Colon (tissue), 2 donors: ENCODE data around the gene FAP.

ENCODE experiments used
- FAIRE-seq: peaks from 2 replicates; lab custom pipeline; 2012; peaks lifted over from hg19 to GRCh38; lab: Jason Lieb, UNC
- donor health status: control.
- donor health status: control.

Gene FAP

DNA sequence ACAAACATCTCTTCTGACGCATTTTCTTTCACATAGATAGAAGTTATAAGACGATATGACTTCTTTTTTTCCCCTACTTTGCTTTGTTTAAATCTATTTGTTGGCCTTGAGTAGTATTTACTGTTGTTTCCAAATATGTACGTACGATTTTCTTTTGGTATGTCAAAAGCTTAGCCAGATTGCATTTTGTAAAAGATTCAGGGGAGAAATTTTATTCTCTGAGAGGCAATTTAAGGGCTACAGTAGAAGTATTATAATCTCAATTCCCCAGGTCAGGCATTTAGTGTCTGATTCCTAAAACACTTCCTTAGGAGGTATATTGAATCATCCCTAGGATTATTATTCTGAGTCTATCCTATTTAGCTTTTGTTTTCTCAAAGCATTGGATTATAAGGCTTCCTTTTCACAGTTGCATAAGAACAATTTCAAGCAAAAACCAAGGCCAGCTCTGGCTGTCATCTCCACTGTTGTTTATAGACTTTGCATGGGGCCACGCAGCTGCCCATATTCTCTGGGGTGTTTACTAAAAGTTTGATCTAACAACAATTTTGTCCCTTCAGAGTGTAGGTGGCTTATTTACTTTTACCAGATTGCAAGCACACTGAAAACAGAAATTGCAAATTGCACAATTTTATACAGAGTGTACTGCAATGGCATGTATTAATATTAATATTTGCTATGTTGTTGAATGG is 57.6 kb downstream of the FAP start:
- no peak for FAIRE-seq

DNA sequence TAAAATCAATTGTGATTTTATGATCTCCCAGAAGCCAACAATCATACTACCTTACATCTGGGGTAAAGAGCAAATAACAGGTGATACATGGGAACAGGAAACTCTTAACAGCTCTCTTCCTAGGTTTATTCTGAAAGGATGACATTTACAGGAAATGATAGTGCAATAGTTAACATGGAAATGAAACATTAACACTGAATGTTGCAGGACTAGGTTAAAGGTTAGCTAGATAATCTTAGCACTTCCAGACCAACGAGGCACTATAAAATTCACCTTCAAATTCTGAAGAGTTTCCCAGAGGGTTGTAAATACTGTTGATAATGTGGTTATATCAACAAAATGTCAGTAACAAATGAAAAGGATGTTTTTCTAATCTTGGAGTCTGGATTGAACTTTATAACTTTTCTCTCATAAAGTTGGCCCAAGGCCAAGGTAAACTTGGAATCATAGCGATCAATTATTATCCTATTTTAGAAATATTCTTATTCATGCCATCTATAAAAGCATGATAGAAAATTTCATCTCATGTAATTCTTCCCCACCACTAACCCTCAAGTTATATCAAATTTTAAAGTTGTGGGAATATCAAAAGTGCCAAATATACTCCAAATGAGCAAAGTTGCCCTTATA is 58.3 kb downstream of the FAP start:
- FAIRE-seq, result no peak

DNA sequence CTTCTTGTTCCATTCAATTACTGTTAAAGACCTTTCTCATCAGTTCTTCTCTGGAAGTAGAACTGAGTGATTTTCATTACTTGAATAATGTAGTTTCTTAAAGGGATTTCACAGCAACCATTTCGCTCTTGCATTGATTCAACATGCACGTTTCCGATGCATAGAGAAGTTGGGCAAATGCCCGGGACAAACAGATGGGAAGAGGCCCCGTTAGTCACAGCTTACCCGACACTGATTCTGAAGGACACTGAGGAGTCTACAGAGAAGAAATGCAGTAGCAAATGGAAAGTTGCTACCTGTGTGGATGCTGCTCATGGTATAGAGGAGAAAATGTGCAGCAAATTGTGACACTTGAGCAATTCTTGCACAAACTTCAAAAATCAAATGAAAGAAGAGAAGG is 58.9 kb downstream of the FAP start:
- FAIRE-seq, result no peak

DNA sequence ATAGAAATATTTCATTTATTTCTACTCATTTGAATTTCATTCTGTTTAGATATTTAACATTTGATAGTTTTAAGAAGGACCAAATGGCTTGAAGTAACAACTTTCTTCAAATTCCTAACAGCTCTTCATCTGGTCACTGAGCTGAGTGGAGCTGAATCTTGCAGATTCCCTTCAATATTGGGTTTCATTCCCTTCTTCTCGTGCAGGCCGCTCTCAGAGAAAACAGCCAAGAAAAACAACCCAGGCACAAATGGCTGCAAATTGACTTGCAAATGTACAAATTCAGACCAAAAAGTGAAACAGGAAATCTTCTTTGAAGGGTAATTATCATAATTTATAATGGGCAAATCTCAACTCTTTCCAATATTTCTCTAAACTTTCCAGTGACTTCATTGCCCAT is 60.9 kb downstream of the FAP start:
- FAIRE-seq, result no peak

DNA sequence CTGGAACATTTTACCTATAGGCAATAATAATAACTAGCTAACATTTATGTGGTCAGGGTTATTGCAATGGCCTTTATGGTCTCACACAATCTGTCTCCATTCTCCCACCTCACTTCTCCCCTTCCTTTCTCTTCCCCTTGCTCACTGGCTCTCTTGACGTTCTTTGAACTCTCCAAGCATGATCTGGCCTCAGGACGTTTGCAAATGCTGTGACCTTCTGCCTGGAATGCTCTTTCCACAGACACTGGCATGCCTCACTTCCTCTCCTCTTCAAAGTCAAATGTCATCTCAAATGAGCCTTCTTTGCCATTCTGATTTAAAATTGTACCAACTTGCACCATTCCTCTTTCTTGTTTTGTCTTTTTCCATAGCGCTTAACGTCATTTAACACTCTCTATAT is 65.9 kb downstream of the FAP start:
- FAIRE-seq, result no peak

DNA sequence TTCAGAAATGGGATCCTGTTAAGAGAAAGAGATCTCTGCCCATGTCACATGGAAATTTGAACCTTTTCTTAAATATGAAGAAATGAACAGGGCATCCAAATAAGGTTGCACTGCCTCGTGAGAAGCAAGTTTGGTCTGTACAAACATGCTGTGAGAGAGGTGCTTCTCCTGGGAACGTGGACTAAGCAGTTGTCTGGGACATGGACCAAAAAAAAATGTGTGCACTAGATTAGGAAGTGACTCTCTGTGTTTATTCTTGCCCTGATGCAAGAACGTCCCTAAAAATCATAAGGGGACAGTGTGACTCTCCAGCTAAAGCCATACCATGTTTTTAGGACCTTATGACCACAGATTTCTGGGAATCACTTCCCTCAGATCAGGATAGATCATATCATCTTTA is 67.5 kb downstream of the FAP start:
- no peak for FAIRE-seq

DNA sequence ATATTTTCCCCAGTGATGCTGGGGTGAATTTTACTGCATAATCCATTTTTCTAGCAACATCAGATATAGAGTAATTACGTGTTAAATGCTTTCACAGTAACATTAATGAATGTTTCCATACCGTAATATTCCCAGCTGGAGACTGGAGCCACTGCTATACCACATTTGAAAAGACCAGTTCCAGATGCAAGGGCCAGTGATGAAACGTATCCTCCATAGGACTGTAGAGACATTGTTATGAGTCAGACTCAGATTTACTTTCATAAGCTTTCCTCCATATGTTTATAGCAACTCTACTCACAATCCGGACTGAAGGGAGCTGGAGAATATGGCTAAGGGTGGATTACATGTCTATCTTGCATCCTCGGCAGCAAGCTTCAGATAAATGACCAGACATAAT is 68.5 kb downstream of the FAP start:
- FAIRE-seq, result no peak

DNA sequence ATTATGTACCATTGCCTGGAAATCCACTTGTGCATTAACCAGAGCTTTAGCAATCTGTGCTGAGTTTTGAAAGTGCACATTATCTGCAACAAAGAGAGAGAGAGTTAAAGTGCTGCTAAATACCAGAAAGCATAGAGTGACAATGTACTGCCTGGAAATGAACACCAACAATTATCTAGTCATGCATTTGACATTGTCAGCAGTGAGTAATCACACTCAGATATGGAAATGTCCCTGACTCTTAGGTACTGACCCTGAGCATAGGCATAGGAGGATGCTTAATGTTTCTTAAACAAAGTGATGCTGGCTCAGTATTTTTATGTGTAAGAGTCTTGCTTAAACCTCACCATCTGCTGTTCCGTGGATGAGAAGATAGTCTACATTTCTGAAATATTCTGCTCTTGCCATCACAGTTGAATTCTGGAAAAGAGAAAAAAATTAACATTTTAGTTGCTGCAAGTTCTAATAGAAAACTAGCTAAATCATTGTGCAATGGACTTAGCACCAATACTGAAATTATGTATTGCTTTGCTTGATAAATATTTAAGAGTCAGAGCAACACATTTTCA is 70.4 kb downstream of the FAP start:
- no peak for FAIRE-seq

DNA sequence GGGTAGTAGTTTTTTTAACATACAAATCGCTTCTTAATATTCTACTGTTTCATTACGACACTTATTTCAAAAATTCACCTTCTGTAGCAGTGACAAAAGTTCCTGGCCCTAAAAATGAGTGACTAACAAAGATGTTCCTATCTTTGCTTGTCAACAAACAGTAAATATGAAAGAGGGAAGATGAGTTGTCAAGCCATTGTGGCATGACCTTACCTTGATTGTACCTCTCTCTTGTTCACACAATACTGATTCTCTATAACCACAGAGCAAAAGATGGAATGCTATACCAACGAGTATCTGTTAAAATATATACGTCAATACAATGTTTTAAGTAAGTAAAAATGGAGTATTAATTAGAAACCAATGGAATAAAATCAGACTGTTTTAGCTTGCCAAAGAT is 76.5 kb downstream of the FAP start:
- FAIRE-seq, result no peak

DNA sequence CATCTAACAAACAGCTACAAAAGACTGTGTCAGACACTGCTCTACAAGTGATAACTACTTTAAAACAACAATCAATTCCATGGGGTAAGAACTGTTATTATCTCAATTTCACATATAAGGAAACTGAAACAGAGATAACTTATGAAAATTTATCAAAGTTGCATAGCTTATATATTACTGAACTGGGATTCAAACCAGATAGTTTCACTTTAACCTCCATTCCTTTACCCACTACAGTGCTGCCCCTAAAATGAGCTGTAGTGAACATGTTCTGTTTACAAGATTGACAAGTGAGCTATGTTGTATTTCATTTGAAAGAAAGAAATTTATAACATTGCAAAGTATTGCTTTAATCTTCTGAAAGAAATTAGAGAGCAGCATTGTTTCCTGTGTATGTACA is 77.1 kb downstream of the FAP start:
- FAIRE-seq, result no peak

DNA sequence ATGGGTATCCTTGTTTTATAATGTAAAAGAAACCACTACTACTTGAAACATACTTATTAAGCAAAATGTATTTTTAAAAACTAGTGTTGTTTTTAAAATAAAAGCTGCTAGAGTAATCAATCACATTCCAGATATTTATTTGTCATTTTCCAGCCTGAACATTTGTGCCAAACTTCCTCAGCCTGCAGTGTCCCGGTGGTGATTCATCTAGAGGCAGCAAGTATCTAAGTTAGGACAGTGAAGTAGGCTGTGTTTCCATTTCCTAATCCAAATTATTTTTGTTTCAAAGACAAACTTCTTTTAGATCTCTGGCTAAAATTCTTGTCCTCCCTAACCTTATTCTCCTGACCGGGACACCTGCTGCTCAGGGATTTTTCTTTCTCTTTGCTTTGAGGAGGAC is 78.4 kb downstream of the FAP start:
- FAIRE-seq, result no peak

DNA sequence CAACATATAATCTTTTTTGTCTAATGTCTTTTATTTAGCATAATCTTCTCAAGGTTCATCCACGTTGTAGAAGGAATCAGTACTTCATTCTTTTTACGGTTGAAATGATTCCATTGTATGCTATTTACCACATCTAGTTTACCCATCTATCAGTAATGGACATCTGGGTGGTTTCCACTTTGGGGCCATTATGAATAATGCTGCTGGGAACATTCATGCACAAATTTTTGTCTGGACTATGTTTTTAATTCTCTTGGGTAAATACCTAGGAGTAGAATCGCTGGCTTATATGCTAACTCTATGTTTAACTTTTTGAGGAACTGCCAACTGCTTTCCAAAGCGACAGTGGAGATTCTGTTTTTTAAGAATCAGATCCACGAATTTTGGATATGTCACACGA is 83.8 kb downstream of the FAP start:
- FAIRE-seq, result no peak

DNA sequence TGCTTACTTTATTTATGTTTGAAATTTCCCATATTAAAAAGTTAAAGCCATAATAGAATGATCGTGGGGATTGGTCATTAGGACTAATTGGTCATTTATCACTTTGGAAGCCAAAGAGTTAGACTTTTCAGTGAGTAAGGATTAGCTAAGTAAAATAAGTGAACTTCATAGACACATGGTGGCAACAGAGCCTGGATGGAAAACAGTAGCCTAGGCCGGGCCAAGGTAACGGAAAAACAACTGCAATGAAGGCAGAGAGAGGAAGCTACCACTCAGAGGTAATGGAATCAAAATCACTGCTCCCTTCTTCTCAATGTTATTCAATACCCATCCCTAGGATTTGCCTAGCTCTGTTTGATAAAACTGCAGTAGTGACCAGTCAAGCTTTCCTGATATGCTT is 87.1 kb downstream of the FAP start:
- no peak for FAIRE-seq

DNA sequence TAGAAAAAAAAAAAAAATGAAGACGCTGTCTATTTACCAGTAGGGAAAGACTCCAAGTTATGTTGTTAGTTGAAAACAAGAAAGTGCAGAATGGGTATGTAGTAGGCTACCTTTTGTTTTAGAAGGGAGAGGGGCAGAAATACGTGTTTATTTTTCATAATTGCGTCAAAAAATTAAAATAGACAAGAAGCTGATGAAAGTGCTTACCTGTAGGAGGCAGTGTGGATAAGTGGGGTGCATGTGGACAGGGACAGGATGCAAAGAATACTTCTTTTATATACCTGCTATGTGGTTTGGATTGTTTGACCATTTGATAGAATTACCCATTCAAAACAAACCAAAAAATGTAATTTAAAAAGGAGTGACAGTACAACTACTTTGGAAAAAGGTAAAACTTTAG is 88.2 kb downstream of the FAP start:
- FAIRE-seq, result no peak

DNA sequence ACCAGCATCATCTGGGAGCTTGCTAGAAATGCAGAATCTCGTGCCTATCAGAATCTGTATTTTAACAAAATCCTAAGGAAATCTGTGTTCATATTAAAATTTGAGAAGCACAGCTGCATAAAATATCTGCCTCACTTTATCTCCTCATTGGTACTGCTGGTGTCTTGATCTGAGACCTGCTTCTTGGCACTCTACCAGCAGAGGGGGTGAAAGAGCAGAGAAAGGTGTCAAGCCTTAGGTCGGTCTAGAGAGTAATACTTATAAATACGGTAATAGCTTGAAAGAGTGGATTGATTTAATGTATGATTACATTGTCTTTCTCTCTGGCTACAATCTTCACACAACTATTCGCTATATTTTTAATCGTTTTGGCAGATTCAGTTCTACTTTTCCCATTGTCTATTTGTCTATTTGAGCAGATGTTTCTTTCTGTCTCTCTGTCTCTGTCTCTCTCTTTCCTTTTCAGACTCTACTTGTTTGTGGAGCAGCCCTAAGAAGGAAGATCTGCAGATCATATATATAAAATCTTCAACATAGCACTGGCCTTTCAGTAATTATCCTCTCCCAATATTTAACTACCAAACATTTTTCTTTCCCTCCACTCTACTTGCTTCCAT is 89.5 kb downstream of the FAP start:
- no peak for FAIRE-seq

DNA sequence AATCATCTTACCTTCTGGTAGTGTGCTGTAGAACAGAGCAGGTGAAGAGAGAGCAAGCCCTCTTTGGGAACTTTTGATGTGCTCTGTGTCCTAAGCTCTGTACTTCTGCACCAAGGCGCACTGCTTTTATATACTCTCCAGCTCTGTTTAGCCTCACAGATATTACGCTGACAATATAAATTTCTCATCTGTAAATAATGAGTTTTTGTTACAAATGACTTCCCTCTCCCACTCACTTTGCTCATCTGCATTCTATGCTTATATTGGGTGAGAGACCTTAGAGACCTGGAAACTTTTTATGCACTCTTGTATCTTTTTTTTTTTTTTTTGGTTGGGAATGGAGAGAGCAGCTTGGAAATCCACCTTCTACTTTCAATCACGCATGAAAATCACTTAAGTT is 91.1 kb downstream of the FAP start, which contains the start of gene GCG:
TSS of gene GCG (minus strand) at position 101 of the 400 bp plus-strand sequence. CDS start 3,069 bp downstream, outside the sequence.
- FAIRE-seq, result no peak

DNA sequence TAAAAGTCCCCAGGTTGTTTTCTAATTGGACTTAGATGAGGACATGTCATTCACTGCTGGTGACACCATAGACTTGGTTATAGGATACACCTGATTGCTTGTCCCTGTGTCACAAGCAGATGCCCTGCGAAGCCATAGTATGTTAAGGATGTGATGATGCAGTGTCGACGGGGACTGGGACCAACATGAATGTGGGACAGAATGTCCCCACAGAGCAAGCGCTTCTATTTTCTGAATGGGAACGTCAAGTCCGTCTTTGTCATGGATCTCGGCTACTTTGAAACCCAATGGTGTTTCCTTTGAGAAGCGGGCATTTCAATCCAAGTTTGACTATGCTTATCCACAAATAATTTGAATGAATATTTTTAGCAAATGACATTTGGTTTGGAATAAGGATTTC is 93.3 kb downstream of the FAP start:
- FAIRE-seq, result no peak

DNA sequence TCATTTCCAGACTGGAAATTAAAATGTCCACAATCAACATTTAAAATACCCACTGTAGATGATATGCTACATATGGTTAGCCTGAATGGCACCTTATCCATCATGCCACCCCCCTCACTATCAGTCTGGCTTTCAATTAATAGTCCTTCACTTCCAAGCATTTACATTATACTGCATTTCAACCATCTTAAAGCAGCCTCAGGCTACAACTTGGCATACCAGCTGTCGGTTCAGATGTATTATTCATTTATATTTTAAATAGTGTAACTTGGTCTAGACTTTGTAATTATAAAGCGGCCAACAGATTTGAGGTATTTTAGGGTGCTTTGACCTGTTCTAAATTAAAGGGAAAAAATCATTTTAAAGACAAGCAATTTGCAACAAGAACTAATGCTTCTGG is 93.8 kb downstream of the FAP start:
- FAIRE-seq, result no peak

DNA sequence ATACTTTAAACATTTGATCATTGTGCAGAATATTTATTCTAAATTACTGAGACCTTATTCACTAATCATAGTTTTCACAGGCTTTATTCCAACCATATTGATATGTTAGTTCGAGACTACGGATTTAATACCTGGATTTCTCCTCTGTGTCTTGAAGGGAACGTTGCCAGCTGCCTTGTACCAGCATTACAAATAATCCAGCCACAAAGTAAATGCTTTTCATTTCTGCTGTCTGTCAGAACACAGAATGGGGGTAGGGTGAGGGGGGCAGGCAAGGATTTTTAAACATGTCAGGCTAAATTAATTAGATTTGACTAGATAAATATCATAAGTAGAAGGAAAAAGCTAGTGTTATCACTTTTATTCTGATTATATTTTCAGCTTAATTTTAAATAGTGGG is 94.3 kb downstream of the FAP start:
- FAIRE-seq, result no peak

DNA sequence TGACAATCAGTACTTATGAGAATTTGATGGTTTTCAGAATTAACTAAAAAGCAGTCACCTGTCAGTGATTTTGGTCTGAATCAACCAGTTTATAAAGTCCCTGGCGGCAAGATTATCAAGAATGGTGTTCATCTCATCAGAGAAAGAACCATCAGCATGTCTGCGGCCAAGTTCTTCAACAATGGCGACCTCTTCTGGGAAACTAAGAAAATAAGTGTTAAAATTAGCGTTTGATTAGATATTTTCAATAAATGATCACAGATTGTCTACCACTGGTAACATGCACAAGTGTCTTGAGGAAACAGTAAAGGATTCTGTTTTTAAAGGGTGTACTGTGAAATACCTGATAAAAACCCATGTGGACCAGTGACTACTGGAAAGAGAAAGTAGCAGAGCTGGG is 99.3 kb downstream of the FAP start:
- FAIRE-seq, result no peak

DNA sequence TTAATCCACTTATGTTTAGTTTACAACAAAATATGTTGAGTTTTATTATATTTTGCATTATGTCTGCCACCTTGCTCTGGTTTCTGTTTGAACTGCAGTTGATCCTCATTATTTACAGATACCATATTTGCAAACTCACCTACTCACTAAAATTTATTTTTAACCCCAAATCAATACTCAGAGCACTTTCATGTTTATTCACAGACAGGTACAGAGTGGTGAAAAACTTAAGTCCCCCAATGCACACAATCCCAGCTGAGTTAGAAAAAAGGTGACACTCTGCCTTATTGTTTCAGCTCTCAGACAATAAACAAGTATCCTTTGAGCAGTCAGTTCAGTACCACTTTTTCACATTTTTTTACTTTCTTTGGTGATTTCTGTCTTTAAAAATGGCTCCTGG is 104.9 kb downstream of the FAP start:
- FAIRE-seq, result no peak

DNA sequence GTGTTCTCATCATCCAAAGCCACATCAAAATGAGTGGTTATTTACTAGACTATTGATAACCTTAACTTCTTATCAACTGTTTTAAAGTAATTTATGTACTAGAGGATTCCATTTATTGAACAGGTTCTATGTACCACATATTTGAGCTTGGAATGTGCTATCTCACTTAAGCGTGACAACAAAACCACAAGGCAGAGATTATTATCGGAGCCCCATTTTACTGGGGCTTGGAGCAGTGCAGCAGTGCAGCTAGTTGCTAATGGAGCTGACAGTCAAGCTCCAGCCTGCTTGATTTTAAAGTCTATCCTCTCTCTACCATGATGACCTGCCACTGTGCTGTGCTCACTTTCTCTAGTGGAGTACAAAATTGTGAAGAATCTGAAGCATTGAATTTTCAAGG is 115.8 kb downstream of the FAP start:
- FAIRE-seq, result no peak

DNA sequence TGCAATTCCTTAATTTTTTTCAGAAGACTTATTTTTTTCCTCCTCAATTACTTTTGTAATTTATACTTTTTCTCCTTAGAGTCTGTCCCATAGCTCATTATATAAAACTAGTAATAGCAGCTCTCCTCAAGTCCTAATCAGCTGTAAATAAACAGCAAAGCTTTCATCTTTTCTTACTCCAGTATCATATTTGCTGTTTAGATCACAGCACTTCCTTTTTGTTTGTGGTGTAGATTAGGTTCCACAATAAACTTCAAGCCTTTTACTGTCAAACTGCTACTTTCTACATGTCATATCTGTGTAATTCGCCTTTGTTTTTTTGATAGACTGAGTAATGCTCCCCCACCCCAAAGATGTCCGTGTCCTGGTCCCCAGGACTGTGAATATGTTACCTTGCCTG is 116.7 kb downstream of the FAP start:
- FAIRE-seq, result no peak

DNA sequence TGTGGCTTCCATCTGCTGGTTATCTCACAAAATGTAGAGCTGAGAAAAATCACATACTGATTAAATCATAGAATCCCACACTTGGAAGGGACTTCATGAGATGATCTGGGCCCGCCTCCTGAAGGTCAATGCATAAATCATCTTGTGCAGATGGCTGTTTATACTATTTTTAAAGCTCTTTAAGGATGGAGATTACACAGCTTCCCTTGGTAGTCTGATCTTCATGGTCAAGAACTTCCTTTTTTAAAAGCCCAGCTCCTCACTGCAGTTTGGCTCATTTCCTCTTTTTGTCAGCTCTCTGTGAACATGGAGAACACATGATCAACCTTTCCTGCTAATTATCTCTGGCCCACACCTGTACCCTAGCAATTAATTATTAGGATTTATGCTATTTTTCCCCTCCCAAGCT is 117.1 kb downstream of the FAP start:
- FAIRE-seq, result no peak
